Right lobe of liver (tissue), 4 donors: ENCODE measurements around the gene CYP4A22.

Experiments used
- POLR2A ChIP-seq: fragments of 450-650 bp; IDR thresholded peaks from one replicate; pipeline ENCODE4 v1.6.1; 2017; ENCODE audit warnings: antibody characterized with exemption, mild to moderate bottlenecking
- TF ChIP-seq, protein P1 (sequence below), 4 donors: fragments of 200-600 bp in 3 of 4; fragments of 450-650 bp in 1 of 4; IDR thresholded peaks; one replicate each; pipeline versions ENCODE4 v1.5.1 to v1.8.0; 2016 to 2022; ENCODE audit warnings: antibody characterized with exemption in 4 of 4, mild to moderate bottlenecking in 2 of 4
- donor health status: DM: no; HTN: no; CAD: no.
- donor health status: DM: no; HTN: no; CAD: no.
- donor health status: DM: no; HTN: yes; CAD: no.

DNA sequence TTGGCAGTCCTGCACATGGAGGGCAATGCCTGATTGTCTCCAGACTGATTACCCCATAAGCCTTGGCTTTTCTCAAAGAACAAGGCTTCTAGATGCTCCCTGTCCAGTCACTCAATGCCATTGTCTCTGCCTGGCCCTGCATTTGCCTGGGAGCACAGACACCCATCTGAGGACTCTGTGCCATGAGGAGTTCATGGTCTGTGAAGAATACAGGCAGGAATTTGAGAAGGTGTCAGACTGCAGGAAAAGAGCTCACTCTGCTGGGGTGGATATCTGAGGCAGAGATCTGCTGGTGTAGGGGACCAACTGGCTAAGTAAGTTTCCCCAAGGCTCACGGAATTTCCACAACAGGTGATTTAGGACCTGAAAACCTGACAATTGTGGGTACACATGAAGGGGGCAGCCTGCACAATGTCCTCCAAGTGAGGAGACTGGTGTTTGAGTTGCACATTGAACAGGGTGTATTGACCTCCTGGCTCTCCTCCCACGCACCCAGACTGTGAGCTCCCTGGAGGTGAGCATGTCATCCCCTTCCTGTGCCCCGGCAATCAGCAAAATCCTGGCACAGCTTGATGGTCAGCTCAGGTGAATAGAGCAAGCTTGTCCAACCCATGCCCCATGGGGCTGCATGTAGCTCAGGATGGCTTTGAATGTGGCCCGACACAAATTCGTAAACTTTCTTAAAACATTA lies 829 bp downstream of the CYP4A22 start:
- TF ChIP-seq, protein P1, sequence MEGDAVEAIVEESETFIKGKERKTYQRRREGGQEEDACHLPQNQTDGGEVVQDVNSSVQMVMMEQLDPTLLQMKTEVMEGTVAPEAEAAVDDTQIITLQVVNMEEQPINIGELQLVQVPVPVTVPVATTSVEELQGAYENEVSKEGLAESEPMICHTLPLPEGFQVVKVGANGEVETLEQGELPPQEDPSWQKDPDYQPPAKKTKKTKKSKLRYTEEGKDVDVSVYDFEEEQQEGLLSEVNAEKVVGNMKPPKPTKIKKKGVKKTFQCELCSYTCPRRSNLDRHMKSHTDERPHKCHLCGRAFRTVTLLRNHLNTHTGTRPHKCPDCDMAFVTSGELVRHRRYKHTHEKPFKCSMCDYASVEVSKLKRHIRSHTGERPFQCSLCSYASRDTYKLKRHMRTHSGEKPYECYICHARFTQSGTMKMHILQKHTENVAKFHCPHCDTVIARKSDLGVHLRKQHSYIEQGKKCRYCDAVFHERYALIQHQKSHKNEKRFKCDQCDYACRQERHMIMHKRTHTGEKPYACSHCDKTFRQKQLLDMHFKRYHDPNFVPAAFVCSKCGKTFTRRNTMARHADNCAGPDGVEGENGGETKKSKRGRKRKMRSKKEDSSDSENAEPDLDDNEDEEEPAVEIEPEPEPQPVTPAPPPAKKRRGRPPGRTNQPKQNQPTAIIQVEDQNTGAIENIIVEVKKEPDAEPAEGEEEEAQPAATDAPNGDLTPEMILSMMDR (IDR thresholded peaks at IDR 0.05): no peak
- TF ChIP-seq POLR2A: no peak
